ENCODE measurements around the gene GREB1L.

The GREB1L gene

GRCh38 chr18:21484851-21485636 is 243.0 kb downstream of the GREB1L start:
- TF ChIP-seq SIN3A (IDR thresholded peaks at IDR 0.05; ENCODE audit: borderline replicate concordance, insufficient read depth, low read length) (no peak), FOXP2 (optimal IDR thresholded peaks at IDR 0.05; ENCODE audit: borderline replicate concordance, extremely low read depth, extremely low read length, insufficient read depth) (no peak), TAF1 (IDR thresholded peaks at IDR 0.05; ENCODE audit: borderline replicate concordance, insufficient read depth, low read length) (no peak), POLR2AphosphoS5 (IDR thresholded peaks at IDR 0.05; ENCODE audit: low read depth, low read length) (no peak), REST (IDR thresholded peaks at IDR 0.05; ENCODE audit: insufficient read depth in 1 of 2, low read depth in 2 of 2, low read length in 2 of 2) (no peak)

GRCh38 chr18:21486905-21487437 is 244.9 kb downstream of the GREB1L start:
- TF ChIP-seq TAF1 (IDR thresholded peaks at IDR 0.05; ENCODE audit: borderline replicate concordance, insufficient read depth, low read length): no peak
- TF ChIP-seq REST (IDR thresholded peaks at IDR 0.05; ENCODE audit: insufficient read depth in 1 of 2, low read depth in 2 of 2, low read length in 2 of 2): no peak
- TF ChIP-seq SIN3A (IDR thresholded peaks at IDR 0.05; ENCODE audit: borderline replicate concordance, insufficient read depth, low read length): no peak
- no peak for TF ChIP-seq POLR2AphosphoS5 (IDR thresholded peaks at IDR 0.05; ENCODE audit: low read depth, low read length)
- TF ChIP-seq FOXP2 (optimal IDR thresholded peaks at IDR 0.05; ENCODE audit: borderline replicate concordance, extremely low read depth, extremely low read length, insufficient read depth): no peak

GRCh38 chr18:21489119-21489750 is 247.2 kb downstream of the GREB1L start:
- no peak for TF ChIP-seq TAF1 (IDR thresholded peaks at IDR 0.05; ENCODE audit: borderline replicate concordance, insufficient read depth, low read length)
- no peak for TF ChIP-seq FOXP2 (optimal IDR thresholded peaks at IDR 0.05; ENCODE audit: borderline replicate concordance, extremely low read depth, extremely low read length, insufficient read depth)
- no peak for TF ChIP-seq REST (IDR thresholded peaks at IDR 0.05; ENCODE audit: insufficient read depth in 1 of 2, low read depth in 2 of 2, low read length in 2 of 2)
- no peak for TF ChIP-seq SIN3A (IDR thresholded peaks at IDR 0.05; ENCODE audit: borderline replicate concordance, insufficient read depth, low read length)
- TF ChIP-seq POLR2AphosphoS5 (IDR thresholded peaks at IDR 0.05; ENCODE audit: low read depth, low read length): no peak

- TF ChIP-seq FOXP2 (optimal IDR thresholded peaks at IDR 0.05; ENCODE audit: borderline replicate concordance, extremely low read depth, extremely low read length, insufficient read depth) (no peak), SIN3A (IDR thresholded peaks at IDR 0.05; ENCODE audit: borderline replicate concordance, insufficient read depth, low read length) (no peak), POLR2AphosphoS5 (IDR thresholded peaks at IDR 0.05; ENCODE audit: low read depth, low read length) (no peak), REST (IDR thresholded peaks at IDR 0.05; ENCODE audit: insufficient read depth in 1 of 2, low read depth in 2 of 2, low read length in 2 of 2) (no peak), TAF1 (IDR thresholded peaks at IDR 0.05; ENCODE audit: borderline replicate concordance, insufficient read depth, low read length) (no peak)
These were observed 248.0 kb downstream of the GREB1L start for GRCh38 chr18:21489919-21490495.

Measured in PFSK-1 (cell line).